Astrocyte of the cerebellum (primary cell): Measurements from ENCODE around the gene MICAL3.

Source experiments
- DNase-seq: peaks from one replicate; pipeline ENCODE4 v3.0.0-alpha.2; 2011; ENCODE audit warnings: low read depth
- H3K4me3 ChIP-seq: 2 replicates; pipeline ENCODE4 v1.5.1; 2011; ENCODE audit warnings: mild to moderate bottlenecking, low read depth, low read length, moderate library complexity
- in situ Hi-C: cut with HindIII; loops from 2 replicates; pipeline ENCODE4 v1.10.0; 2017; ENCODE audit warnings: low sequenced_read_pairs
- TF ChIP-seq, protein P1 (sequence below): IDR thresholded peaks from 2 replicates; pipeline ENCODE4 v1.5.1; 2012; ENCODE audit warnings: low read length, low read depth, moderate library complexity, mild to moderate bottlenecking; ENCODE audit errors: missing control alignments

Gene MICAL3

DNA sequence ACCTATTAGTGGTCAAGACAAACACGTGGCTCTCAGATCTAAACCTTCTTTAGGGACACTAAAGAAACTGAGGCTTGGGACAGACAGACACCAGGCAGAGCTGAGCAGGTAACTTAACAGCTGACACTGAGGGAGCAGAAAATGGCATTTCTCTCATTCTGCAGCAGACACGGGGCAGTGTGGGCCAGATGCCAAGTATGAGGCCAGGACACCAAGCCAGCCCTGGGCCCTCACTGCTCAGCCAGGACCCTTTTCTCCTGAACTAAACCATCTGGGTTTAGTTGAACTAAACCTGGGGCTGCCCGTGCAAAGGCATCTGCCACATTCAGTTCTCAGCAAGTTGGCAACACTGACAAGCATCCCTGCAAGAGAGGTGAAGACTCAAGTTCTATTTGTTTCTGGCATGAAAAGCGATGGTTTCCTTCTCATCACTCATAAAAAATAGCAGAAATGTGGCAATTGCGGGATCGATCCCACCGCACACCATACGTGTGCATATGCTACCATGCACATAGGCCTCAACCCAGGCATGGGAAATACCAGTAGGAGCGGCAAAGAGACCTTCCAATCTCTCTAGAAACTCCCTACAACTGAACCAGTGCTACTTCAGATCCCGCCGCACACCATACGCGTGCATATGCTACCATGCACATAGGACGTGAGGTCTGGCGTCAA, 150.0 kb downstream of the MICAL3 start:
- DNase-seq = no peak
- in situ Hi-C loops = no loop called here
- H3K4me3 ChIP-seq = no peak overlapping the region
- TF ChIP-seq, protein P1, sequence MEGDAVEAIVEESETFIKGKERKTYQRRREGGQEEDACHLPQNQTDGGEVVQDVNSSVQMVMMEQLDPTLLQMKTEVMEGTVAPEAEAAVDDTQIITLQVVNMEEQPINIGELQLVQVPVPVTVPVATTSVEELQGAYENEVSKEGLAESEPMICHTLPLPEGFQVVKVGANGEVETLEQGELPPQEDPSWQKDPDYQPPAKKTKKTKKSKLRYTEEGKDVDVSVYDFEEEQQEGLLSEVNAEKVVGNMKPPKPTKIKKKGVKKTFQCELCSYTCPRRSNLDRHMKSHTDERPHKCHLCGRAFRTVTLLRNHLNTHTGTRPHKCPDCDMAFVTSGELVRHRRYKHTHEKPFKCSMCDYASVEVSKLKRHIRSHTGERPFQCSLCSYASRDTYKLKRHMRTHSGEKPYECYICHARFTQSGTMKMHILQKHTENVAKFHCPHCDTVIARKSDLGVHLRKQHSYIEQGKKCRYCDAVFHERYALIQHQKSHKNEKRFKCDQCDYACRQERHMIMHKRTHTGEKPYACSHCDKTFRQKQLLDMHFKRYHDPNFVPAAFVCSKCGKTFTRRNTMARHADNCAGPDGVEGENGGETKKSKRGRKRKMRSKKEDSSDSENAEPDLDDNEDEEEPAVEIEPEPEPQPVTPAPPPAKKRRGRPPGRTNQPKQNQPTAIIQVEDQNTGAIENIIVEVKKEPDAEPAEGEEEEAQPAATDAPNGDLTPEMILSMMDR = no peak

DNA sequence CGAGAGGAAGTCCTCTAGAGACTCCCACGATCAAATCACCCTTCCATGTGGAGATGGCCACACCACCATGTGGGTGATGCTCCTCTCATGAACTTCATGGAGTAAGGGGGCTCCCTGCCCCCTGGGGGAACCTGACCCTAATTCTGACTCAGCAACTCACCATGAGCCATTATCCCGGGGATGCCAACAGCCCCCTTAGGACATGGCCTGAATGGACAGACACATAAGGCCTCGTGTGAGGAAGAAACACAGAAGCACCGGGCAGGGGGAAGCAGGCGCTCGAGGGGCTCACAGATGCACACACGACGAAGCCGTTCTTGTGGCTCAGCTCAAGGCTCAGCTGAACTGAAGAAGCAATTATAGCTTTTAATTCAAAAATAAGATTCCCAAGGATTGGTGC, 150.6 kb downstream of the MICAL3 start:
- in situ Hi-C loops = no loop called here
- DNase-seq = no peak
- no peak overlapping the region for H3K4me3 ChIP-seq
- TF ChIP-seq, protein P1 = no peak

DNA sequence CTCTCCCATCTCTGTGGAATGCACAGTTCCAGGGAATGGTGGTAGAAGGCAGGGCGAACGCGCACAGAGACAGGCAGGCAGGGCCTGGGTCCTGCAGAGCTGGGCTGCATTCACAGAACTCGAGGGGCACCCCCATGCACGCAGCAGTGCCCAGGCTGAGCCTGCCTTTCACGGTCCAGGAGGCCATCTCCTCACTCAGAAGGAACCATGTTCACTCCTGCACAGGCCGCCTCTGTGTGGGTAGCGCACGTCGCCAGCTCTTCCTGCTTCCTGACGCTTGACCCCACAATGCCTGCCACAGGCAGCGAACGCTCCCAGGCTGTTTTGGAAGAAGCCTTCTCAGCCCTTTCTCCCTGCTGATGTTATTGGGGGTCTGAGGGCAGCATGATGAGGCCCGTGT, 151.2 kb downstream of the MICAL3 start:
- H3K4me3 ChIP-seq = no peak overlapping the region
- no peak for DNase-seq
- in situ Hi-C loops = no loop called here
- TF ChIP-seq, protein P1 = no peak

DNA sequence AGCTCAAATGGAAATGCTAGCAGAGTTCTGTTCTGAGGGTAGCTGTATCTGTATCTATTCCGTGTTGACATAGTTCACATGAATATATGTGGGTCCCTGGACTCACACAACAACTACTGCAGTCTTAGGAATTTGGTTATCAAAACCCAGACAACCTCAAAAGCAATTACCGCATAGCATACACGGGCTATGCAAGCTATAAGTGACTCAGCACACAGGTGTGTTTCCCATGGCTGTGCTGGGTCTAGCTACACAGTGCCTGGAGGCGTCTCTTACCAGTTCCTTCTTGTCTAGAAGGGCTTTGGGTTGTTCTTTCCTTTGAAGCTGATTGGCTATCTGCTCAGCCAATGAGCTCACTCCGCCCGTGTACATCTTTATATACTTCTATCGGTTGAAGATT, 151.9 kb downstream of the MICAL3 start:
- TF ChIP-seq, protein P1 = no peak
- H3K4me3 ChIP-seq = no peak overlapping the region
- in situ Hi-C loops = no loop called here
- no peak for DNase-seq

DNA sequence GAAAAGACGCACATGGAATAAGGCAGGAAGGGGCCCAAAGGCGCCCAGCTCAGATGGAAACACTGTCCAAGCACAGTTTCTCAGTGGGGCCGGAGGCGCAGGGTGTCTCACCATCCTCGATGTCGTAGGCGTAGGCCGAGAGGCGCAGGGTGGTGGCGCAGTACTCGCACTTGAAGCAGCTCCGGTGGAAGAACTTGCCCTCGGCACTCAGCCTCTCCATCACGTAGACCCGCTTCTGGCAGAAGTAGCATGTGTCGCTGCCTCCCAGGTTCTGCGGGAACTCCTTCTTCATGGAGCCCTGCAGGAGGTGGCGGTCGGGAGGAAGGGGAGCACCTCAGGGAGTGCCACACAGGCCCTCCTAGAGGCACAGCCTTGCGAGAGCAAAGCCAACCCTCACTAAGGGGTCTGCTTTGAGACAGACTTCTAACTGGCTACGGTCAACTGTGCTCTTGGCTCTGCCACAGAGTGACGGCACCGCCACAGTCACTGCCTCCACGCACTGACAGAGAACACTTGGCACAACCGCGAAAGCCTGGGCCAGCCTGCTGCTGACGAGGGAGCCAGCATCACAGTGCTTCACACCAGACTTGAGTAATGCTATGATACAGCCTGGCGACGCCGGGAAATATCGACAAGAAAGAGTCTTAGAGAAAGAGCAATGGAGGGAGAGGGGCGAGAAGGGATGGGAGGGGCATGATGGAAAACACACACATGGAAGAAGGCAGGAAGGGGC, 152.5 kb downstream of the MICAL3 start:
- DNase-seq = no peak

DNA sequence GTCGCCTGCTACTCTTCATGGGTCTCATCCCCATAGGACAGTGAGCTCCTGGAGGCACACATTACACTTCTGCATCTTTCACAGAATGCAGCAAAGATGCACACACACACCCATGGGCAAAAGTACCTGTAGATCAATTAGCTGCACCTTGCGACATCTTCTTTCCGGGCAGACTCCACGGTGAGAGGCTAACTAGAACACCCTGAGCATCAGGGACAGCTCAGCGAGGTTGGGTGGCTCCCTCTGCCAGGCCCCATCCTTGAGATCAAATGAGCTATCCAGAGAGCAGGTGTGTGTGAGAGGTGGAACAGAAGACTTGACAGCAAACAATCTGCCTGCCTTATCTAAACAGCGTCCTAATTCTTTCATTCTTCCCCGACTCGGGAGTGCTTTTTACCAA, 154.0 kb downstream of the MICAL3 start:
- in situ Hi-C loops = no loop called here
- TF ChIP-seq, protein P1 = no peak
- no peak overlapping the region for H3K4me3 ChIP-seq
- DNase-seq = no peak

More for the DNA sequence above, 152.5 kb downstream of the MICAL3 start:
- in situ Hi-C loops = no loop called here
- TF ChIP-seq, protein P1 = no peak
- no peak overlapping the region for H3K4me3 ChIP-seq
